Mesenteric fat pad (tissue), 1 donor: ENCODE results near the gene FCGR1A. TPM values are rescaled to one million over a fixed set of nuclear protein-coding genes. Genes with fewer than 3 reads are reported as not detected.
"Not testable (repeated sequence)": the region's sequence is repeated elsewhere in the genome, so short reads cannot be mapped to it uniquely, and the experiment has no call there.

Experiments used
- DNase-seq: peaks from one replicate; pipeline ENCODE4 v3.0.0-alpha.2; 2020; ENCODE audit warnings: low spot score
- total RNA-seq: library from RNA; stranded (reverse); fragmentation: NEBNext Ultra II Directional; extraction: Animal tissue kit (Norgen Biotek cat#: 25700); gene quantifications from one replicate; pipeline ENCODE4 v1.2.1, GENCODE V29; 2021
- donor health status: DM: yes; HTN: yes; CAD: no.

FCGR1A gene
- total RNA-seq, 1 donor from 2014 or later, result 9.3 TPM

DNA sequence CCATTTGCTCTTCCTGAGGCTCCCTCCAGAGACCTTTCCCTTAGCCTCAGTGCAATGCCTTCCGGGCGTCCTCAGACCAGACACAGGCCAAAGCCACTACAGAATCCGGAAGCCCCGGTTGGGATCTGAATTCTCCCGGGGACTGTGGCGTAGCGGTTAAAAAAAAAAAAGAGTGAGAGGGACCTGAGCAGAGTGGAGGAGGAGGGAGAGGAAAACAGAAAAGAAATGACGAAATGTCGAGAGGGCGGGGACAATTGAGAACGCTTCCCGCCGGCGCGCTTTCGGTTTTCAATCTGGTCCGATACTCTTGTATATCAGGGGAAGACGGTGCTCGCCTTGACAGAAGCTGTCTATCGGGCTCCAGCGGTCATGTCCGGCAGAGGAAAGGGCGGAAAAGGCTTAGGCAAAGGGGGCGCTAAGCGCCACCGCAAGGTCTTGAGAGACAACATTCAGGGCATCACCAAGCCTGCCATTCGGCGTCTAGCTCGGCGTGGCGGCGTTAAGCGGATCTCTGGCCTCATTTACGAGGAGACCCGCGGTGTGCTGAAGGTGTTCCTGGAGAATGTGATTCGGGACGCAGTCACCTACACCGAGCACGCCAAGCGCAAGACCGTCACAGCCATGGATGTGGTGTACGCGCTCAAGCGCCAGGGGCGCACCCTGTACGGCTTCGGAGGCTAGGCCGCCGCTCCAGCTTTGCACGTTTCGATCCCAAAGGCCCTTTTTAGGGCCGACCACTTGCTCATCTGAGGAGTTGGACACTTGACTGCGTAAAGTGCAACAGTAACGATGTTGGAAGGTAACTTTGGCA is 50.0 kb downstream of the FCGR1A start:
- not testable (repeated sequence) for DNase-seq

- DNase-seq, result not testable (repeated sequence)
Observed at GRCh38 chr1:149833144-149833543, 50.6 kb downstream of the FCGR1A start.

- not testable (repeated sequence) for DNase-seq
Observed at GRCh38 chr1:149841149-149841548, 58.7 kb downstream of the FCGR1A start.

Other genes starting within 250 kb of the FCGR1A start
- gene PPIAL4C, start 198.8 kb upstream of the FCGR1A start, total RNA-seq, result not detected
- gene BOLA1, start 116.9 kb downstream of the FCGR1A start, total RNA-seq, result 16.1 TPM
- 2.0 TPM for gene SV2A, start 135.2 kb downstream of the FCGR1A start, total RNA-seq
- gene SF3B4, start 145.1 kb downstream of the FCGR1A start, total RNA-seq, result 47.9 TPM
- gene MTMR11, start 154.2 kb downstream of the FCGR1A start, total RNA-seq, result 2.2 TPM
- gene OTUD7B, start 228.0 kb downstream of the FCGR1A start, total RNA-seq, result 36.6 TPM